Measurements from ENCODE around the gene MSLN.

MSLN gene

GRCh38 chr16:793414-793813 lies 32.9 kb downstream of the MSLN start:
- DNase-seq (ENCODE audit: low read depth) = no peak

- DNase-seq (ENCODE audit: low read depth) = no peak
Observed at GRCh38 chr16:794091-794822, 33.7 kb downstream of the MSLN start.

GRCh38 chr16:794853-795466 lies 34.4 kb downstream of the MSLN start:
- DNase-seq (ENCODE audit: low read depth) = no peak

- DNase-seq (ENCODE audit: low read depth) = no peak
Observed at GRCh38 chr16:795580-796229, 35.2 kb downstream of the MSLN start.

- DNase-seq (ENCODE audit: low read depth) = no peak
Observed at GRCh38 chr16:796296-797119, 36.0 kb downstream of the MSLN start.

- no peak for DNase-seq (ENCODE audit: low read depth)
Observed at GRCh38 chr16:797120-797420, 36.5 kb downstream of the MSLN start.

- no peak for DNase-seq (ENCODE audit: low read depth)
Observed at GRCh38 chr16:797686-798085, 37.2 kb downstream of the MSLN start.

GRCh38 chr16:798666-799065 lies 38.1 kb downstream of the MSLN start:
- DNase-seq (ENCODE audit: low read depth) = no peak

GRCh38 chr16:799111-799947 lies 38.8 kb downstream of the MSLN start:
- DNase-seq (ENCODE audit: low read depth) = no peak

GRCh38 chr16:799948-800833 lies 39.7 kb downstream of the MSLN start, which contains the start of gene GNG13:
Gene GNG13 (minus strand): TSS chr16:800734. CDS start chr16:799077, 1,657 bp downstream.
- DNase-seq (ENCODE audit: low read depth) = no peak

- no peak for DNase-seq (ENCODE audit: low read depth)
Observed at GRCh38 chr16:800834-801511, 40.4 kb downstream of the MSLN start.

- no peak for DNase-seq (ENCODE audit: low read depth)
Observed at GRCh38 chr16:801584-802363, 41.2 kb downstream of the MSLN start.

- no peak for DNase-seq (ENCODE audit: low read depth)
Observed at GRCh38 chr16:802461-802860, 41.9 kb downstream of the MSLN start.

- DNase-seq (ENCODE audit: low read depth) = no peak
Observed at GRCh38 chr16:802914-803753, 42.6 kb downstream of the MSLN start.

- DNase-seq (ENCODE audit: low read depth) = no peak
Observed at GRCh38 chr16:803754-804080, 43.2 kb downstream of the MSLN start.

GRCh38 chr16:804193-805048 lies 43.9 kb downstream of the MSLN start:
- no peak for DNase-seq (ENCODE audit: low read depth)

GRCh38 chr16:805474-805873 lies 44.9 kb downstream of the MSLN start:
- DNase-seq (ENCODE audit: low read depth) = no peak

All from amniotic epithelial cell (primary cell).